Natural killer cell treated with Interleukin-12 subunit alpha and Interleukin-12 subunit beta and Interleukin-15 and Interleukin-18, amount 100 ng/mL, for 72 hours (primary cell): ENCODE results near the gene RMI2. TPM values are rescaled to one million over a fixed set of nuclear protein-coding genes. Genes with fewer than 3 reads are reported as not detected.
A peak's percentile ranks its signal among the peaks of the same experiment; 100 is the strongest.

Source experiments
- ATAC-seq, 2 donors: fragments of 150-1000 bp; cut with Tn5 transposase in 1 of 2; sonication (Bioruptor Pico), chemical (Tn5 transposase) in 1 of 2; 2 replicates each; pipeline ENCODE4 v1.10.0; 2021
- DNase-seq: peaks from one replicate; pipeline ENCODE4 v3.0.0; 2022; ENCODE audit warnings: low spot score
- H3K27ac Mint-ChIP-seq, 2 donors: 1 replicate in 1 of 2; 2 replicates in 1 of 2; pipeline ENCODE4 v1.8.0; 2022; ENCODE audit warnings: mixed read lengths in 2 of 2, mild to moderate bottlenecking in 1 of 2, moderate library complexity in 1 of 2
- H3K27me3 Mint-ChIP-seq, 2 donors: 1 replicate in 1 of 2; 2 replicates in 1 of 2; pipeline ENCODE4 v1.8.0; 2022; ENCODE audit warnings: mixed read lengths in 2 of 2
- H3K36me3 Mint-ChIP-seq: one replicate; pipeline ENCODE4 v1.8.0; 2022; ENCODE audit warnings: mixed read lengths
- H3K4me1 Mint-ChIP-seq, 2 donors: 1 replicate in 1 of 2; 2 replicates in 1 of 2; pipeline ENCODE4 v1.8.0; 2022; ENCODE audit warnings: low read depth in 2 of 2, mixed read lengths in 2 of 2, mild to moderate bottlenecking in 1 of 2
- H3K4me3 Mint-ChIP-seq: one replicate; pipeline ENCODE4 v1.8.0; 2022; ENCODE audit warnings: mixed read lengths
- H3K9me3 Mint-ChIP-seq: 2 replicates; pipeline ENCODE4 v1.8.0; 2022; ENCODE audit warnings: mixed read lengths
- total RNA-seq, 2 donors: library from RNA; stranded (reverse); gene quantifications; one replicate each; pipeline ENCODE4 v1.2.3, GENCODE V29; 2022

Gene RMI2
- total RNA-seq, 2 donors from 2014 or later, result 11.6 to 15.2 TPM

- Mint-ChIP-seq H3K4me3 (no peak overlapping the region), H3K36me3 (no peaks in the 10 kb centered on the region), H3K27me3 (peaks cover 8 to 11% of the 10 kb centered on the region in 2 donors), H3K4me1 (peaks cover 6 to 28% of the 10 kb centered on the region in 2 donors), H3K27ac (no peak overlapping the region), H3K9me3 (no peaks in the 10 kb centered on the region)
- no peak for ATAC-seq
- DNase-seq, result no peak
Observed at GRCh38 chr16:11315510-11315909, 29.7 kb upstream of the RMI2 start.

GRCh38 chr16:11316331-11317015 is 28.8 kb upstream of the RMI2 start:
- Mint-ChIP-seq H3K27ac (peak overlapping the region in 1 of 2 donors; percentile 62), H3K9me3 (no peaks in the 10 kb centered on the region), H3K36me3 (no peaks in the 10 kb centered on the region), H3K27me3 (peaks cover 8 to 11% of the 10 kb centered on the region in 2 donors), H3K4me1 (peaks cover 6 to 22% of the 10 kb centered on the region in 2 donors), H3K4me3 (no peak overlapping the region)
- ATAC-seq (no peak), DNase-seq (no peak)

GRCh38 chr16:11318817-11319216 is 26.4 kb upstream of the RMI2 start:
- Mint-ChIP-seq H3K27me3 (peaks cover 7 to 8% of the 10 kb centered on the region in 2 donors), H3K27ac (peak overlapping the region in 1 of 2 donors; percentile 50), H3K4me3 (no peak overlapping the region), H3K36me3 (no peaks in the 10 kb centered on the region), H3K4me1 (peaks cover 0 to 14% of the 10 kb centered on the region in 2 donors), H3K9me3 (no peaks in the 10 kb centered on the region)
- no peak for DNase-seq
- no peak for ATAC-seq

GRCh38 chr16:11319529-11320146 is 25.6 kb upstream of the RMI2 start:
- H3K4me1 Mint-ChIP-seq, result peaks cover 2 to 17% of the 10 kb centered on the region in 2 donors

GRCh38 chr16:11320170-11320569 is 25.1 kb upstream of the RMI2 start:
- Mint-ChIP-seq H3K4me1 (peaks cover 7 to 23% of the 10 kb centered on the region in 2 donors), H3K9me3 (no peaks in the 10 kb centered on the region), H3K4me3 (no peak overlapping the region), H3K27me3 (peaks cover 8 to 9% of the 10 kb centered on the region in 2 donors), H3K27ac (no peak overlapping the region), H3K36me3 (no peaks in the 10 kb centered on the region)
- no peak for DNase-seq
- no peak for ATAC-seq

More at GRCh38 chr16:11319529-11320146, 25.6 kb upstream of the RMI2 start:
- Mint-ChIP-seq H3K9me3 (no peaks in the 10 kb centered on the region), H3K27ac (no peak overlapping the region), H3K36me3 (no peaks in the 10 kb centered on the region), H3K4me3 (no peak overlapping the region), H3K27me3 (peaks cover 7 to 8% of the 10 kb centered on the region in 2 donors)
- ATAC-seq (no peak), DNase-seq (no peak)

GRCh38 chr16:11321662-11322061 is 23.6 kb upstream of the RMI2 start:
- Mint-ChIP-seq H3K27ac (no peak overlapping the region), H3K9me3 (no peaks in the 10 kb centered on the region), H3K4me1 (peaks cover 18 to 32% of the 10 kb centered on the region in 2 donors), H3K36me3 (peaks cover under 1% of the 10 kb centered on the region), H3K27me3 (peaks cover 7 to 8% of the 10 kb centered on the region in 2 donors), H3K4me3 (no peak overlapping the region)
- DNase-seq (no peak), ATAC-seq (no peak)

- Mint-ChIP-seq H3K27me3 (peaks cover 8 to 9% of the 10 kb centered on the region in 2 donors), H3K9me3 (no peaks in the 10 kb centered on the region), H3K36me3 (peaks cover 5% of the 10 kb centered on the region), H3K4me3 (no peak overlapping the region), H3K4me1 (peaks cover 30 to 43% of the 10 kb centered on the region in 2 donors), H3K27ac (no peak overlapping the region)
- DNase-seq (no peak), ATAC-seq (no peak)
Observed at GRCh38 chr16:11322823-11323222, 22.4 kb upstream of the RMI2 start.

- H3K27ac Mint-ChIP-seq, result no peak overlapping the region
- DNase-seq (no peak), ATAC-seq (no peak)
- peaks cover 10% of the 10 kb centered on the region for H3K36me3 Mint-ChIP-seq
- H3K4me3 Mint-ChIP-seq, result no peak overlapping the region
- no peaks in the 10 kb centered on the region for H3K9me3 Mint-ChIP-seq
- peaks cover 3 to 6% of the 10 kb centered on the region in 2 donors for H3K27me3 Mint-ChIP-seq
- peaks cover 39 to 49% of the 10 kb centered on the region in 2 donors for H3K4me1 Mint-ChIP-seq
Observed at GRCh38 chr16:11323551-11324336, 21.5 kb upstream of the RMI2 start.

- H3K4me3 Mint-ChIP-seq, result peak overlapping the region; percentile 62
- ATAC-seq, result peak; percentile 81 to 86
- peaks cover 49 to 57% of the 10 kb centered on the region in 2 donors for H3K4me1 Mint-ChIP-seq
- peaks cover 10% of the 10 kb centered on the region for H3K36me3 Mint-ChIP-seq
- peak overlapping the region; percentile 98 to 99 for H3K27ac Mint-ChIP-seq
- no peaks in the 10 kb centered on the region for H3K9me3 Mint-ChIP-seq
- peak; percentile 80 for DNase-seq
- H3K27me3 Mint-ChIP-seq, result peaks cover 2 to 6% of the 10 kb centered on the region in 2 donors
Observed at GRCh38 chr16:11325404-11326083, 19.7 kb upstream of the RMI2 start.

GRCh38 chr16:11326084-11326736 is 19.0 kb upstream of the RMI2 start:
- ATAC-seq, result no peak
- H3K4me3 Mint-ChIP-seq, result peak overlapping the region; percentile 95
- no peaks in the 10 kb centered on the region for H3K9me3 Mint-ChIP-seq
- H3K27ac Mint-ChIP-seq, result peak overlapping the region; percentile 98 to 99
- peaks cover 10% of the 10 kb centered on the region for H3K36me3 Mint-ChIP-seq
- peaks cover 8 to 12% of the 10 kb centered on the region in 2 donors for H3K27me3 Mint-ChIP-seq
- H3K4me1 Mint-ChIP-seq, result peaks cover 54 to 62% of the 10 kb centered on the region in 2 donors
- DNase-seq, result no peak

- H3K27ac Mint-ChIP-seq, result peak overlapping the region; percentile 98 to 99
- ATAC-seq, result no peak
- peak overlapping the region; percentile 95 for H3K4me3 Mint-ChIP-seq
Observed at GRCh38 chr16:11326737-11327276, 18.5 kb upstream of the RMI2 start.

GRCh38 chr16:11327277-11328171 is 17.7 kb upstream of the RMI2 start:
- Mint-ChIP-seq H3K36me3 (peaks cover 10% of the 10 kb centered on the region), H3K4me3 (peak overlapping the region; percentile 95), H3K9me3 (no peaks in the 10 kb centered on the region), H3K4me1 (peaks cover 54 to 62% of the 10 kb centered on the region in 2 donors), H3K27me3 (peaks cover 8 to 12% of the 10 kb centered on the region in 2 donors), H3K27ac (peak overlapping the region; percentile 98 to 99)
- peak; percentile 80 for DNase-seq
- ATAC-seq, result peak; percentile 20 to 68

More at GRCh38 chr16:11326737-11327276, 18.5 kb upstream of the RMI2 start:
- Mint-ChIP-seq H3K9me3 (no peaks in the 10 kb centered on the region), H3K36me3 (peaks cover 10% of the 10 kb centered on the region), H3K27me3 (peaks cover 8 to 12% of the 10 kb centered on the region in 2 donors), H3K4me1 (peaks cover 54 to 62% of the 10 kb centered on the region in 2 donors)
- DNase-seq, result no peak
